H7 (cell line): Measurements from ENCODE around the gene MLXIPL. TPM values are rescaled to one million over a fixed set of nuclear protein-coding genes. Genes with fewer than 3 reads are reported as not detected.
"Not testable (repeated sequence)": the region's sequence is repeated elsewhere in the genome, so short reads cannot be mapped to it uniquely, and the experiment has no call there.

Experiments used
- DNase-seq: peaks from one replicate; pipeline ENCODE4 v3.0.0; 2012
- H3K27me3 ChIP-seq: 2 replicates; pipeline ENCODE4 v1.6.0; 2011; ENCODE audit warnings: mild to moderate bottlenecking, low read length; ENCODE audit not compliant: control insufficient read depth, insufficient read depth
- H3K36me3 ChIP-seq: replicated peaks from 2 replicates; pipeline ENCODE4 v1.5.1; 2011; ENCODE audit warnings: low read length; ENCODE audit not compliant: control insufficient read depth, insufficient read depth
- H3K4me3 ChIP-seq: 2 replicates; pipeline ENCODE4 v1.5.1; 2011; ENCODE audit warnings: low read depth, mild to moderate bottlenecking, control low read depth, low read length, moderate library complexity; ENCODE audit not compliant: insufficient read depth
- total RNA-seq: library from RNA; depleted of rRNA; stranded (reverse); fragments of >200 nt; shearing (Covaris generic); gene quantifications from 2 replicates; pipeline ENCODE4 v1.2.3, GENCODE V29; 2014

Gene MLXIPL
- total RNA-seq, 1 experiment from 2014 or later = 0.73 TPM

DNA sequence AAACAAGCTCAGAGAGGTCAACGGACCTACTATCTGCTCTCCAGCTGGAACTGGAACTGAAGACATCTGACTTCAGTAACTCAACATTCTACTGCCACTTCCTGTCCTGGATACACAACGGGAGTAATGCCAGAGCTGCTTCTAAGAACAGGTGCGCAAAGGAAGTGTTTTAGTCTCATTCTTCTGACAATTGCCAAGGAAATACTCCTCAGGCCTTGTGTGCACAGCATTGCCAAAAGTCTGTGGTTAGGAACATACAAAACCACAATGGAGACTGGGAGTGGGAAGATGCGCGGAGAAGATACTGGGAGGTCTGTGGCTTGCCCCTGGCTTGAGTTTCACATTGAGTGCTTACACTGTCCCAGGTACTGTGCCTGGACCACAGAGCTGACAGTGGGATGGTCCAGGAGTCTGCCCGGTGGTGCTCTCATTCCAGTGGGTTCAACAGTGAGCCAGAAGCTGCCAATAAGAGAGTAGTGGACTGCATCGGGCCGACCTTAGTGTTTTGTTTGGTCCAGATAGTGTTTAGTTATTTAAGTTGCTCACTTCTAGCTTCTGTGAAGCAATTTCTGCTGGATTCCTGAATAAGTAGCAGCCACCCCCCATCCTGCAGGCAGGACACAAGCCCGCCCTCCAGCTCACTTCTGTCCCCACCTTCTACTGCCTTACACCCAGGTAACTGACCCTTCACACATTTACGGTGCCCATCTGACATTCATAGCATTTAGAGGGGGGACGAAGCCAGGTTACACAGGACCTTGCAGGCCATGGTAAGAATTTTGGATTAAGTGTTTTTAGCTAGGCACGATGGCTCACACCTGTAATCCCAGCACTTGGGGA is 56.3 kb downstream of the MLXIPL start:
- Histone ChIP-seq H3K4me3 (no peak overlapping the region), H3K36me3 (peaks cover 20% of the 10 kb centered on the region), H3K27me3 (no peaks in the 10 kb centered on the region)
- no peak for DNase-seq

DNA sequence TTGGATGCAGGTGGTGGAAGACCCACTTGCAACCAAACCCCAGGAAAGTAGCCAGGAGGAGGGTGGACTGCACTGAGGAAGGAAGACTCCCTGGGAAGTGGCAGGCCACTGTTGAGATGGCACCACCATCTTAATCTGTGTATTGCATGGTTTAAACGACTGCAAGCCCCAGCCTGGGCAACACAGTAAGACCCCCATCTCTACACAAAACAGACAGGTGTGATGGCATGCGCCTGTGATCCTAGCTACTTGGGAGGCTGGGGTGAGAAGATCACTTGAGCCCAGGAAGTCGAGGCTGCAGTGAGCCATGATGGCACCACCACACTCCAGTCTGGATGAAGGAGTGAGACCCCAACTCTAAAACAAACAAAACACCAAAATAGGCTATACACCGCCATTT is 57.2 kb downstream of the MLXIPL start:
- Histone ChIP-seq H3K27me3 (no peaks in the 10 kb centered on the region), H3K36me3 (peaks cover 13% of the 10 kb centered on the region), H3K4me3 (no peak overlapping the region)
- DNase-seq = no peak

DNA sequence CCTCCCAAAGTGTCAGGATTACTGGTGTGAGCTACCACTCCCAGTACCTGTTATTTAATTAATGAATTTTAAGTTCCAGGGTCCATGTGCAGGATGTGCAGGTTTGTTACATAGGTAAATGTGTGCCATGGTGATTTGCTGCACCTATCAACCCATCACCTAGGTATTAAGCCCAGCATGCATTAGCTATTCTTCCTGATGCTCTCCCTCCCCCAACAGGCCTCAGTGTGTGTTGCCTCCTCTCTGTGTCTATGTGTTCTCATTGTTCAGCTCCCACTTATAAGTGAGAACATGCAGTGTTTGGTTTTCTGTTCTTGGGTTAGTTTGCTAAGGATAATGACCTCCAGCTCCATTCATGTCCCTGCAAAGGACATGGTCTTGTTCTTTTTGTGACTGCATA is 57.9 kb downstream of the MLXIPL start:
- not testable (repeated sequence) for H3K27me3 ChIP-seq, H3K4me3 ChIP-seq, DNase-seq
- peaks cover 13% of the 10 kb centered on the region for H3K36me3 ChIP-seq

DNA sequence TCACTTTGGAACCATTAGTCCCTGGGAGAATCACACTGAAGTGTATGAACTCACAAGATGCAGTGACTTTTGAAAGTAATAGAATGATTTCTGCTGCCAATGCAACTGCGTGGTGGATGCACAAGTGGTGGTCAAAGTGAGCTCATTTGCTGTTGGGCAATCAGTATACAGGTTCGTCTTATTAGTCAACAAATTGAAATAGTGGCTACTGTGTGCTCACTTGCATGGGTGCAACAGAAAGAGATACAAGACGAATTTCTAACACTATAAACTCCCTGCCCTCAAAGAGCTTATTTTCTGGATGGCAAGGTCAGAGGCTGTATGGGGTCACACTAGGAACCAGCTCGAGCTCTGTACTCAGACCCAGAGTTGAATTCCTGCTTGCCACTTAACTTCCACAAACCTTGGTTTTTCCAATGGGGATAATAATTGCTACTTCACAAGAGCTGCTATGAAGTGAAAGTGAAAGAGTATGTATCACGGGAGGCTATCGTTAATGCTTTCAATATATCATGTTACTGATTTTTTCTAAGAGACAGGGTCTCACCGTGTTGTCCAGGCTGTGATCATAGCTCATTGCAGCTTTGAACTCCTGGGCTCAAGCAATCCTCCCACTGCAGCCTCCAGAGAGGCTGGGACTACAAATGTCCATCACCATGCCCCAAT is 58.5 kb downstream of the MLXIPL start:
- Histone ChIP-seq H3K4me3 (no peak overlapping the region), H3K36me3 (peaks cover 8% of the 10 kb centered on the region), H3K27me3 (no peaks in the 10 kb centered on the region)
- DNase-seq = no peak

DNA sequence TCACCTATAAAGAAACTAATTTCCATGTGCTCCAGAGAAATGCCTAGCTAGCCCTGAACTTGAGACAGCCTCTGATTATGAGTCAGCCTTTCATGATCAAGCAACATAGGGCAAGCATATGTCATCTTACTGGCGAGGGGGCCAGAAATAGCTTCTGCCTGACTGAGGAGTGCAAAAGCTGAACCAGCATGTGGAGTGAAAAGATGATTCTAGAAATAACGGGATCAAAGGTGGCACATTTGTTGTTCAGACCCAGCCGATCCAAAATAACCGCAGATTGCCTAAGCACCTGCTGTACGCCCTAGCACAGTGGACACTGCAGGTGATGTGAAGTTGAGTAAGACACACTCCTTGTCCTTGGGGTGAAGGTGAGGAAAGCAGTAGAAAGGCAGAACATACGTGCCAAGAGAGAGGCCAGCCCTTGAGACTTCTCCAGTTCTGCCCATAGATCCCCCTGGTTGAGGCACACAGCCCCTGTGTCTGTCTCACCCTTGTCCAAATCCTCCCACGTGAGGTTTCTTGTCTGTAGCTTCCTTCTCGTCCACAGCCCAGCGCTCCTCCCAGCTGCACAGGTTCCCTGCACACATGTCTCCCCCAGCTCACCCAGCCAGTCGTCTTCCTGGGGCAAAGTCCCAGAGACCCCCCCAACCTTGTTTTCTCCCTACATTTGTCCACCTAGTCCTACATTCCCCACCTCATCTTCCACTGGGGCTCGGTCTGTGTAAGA is 64.0 kb downstream of the MLXIPL start:
- Histone ChIP-seq H3K27me3 (peaks cover 6% of the 10 kb centered on the region), H3K4me3 (no peak overlapping the region), H3K36me3 (no peaks in the 10 kb centered on the region)
- DNase-seq = no peak

DNA sequence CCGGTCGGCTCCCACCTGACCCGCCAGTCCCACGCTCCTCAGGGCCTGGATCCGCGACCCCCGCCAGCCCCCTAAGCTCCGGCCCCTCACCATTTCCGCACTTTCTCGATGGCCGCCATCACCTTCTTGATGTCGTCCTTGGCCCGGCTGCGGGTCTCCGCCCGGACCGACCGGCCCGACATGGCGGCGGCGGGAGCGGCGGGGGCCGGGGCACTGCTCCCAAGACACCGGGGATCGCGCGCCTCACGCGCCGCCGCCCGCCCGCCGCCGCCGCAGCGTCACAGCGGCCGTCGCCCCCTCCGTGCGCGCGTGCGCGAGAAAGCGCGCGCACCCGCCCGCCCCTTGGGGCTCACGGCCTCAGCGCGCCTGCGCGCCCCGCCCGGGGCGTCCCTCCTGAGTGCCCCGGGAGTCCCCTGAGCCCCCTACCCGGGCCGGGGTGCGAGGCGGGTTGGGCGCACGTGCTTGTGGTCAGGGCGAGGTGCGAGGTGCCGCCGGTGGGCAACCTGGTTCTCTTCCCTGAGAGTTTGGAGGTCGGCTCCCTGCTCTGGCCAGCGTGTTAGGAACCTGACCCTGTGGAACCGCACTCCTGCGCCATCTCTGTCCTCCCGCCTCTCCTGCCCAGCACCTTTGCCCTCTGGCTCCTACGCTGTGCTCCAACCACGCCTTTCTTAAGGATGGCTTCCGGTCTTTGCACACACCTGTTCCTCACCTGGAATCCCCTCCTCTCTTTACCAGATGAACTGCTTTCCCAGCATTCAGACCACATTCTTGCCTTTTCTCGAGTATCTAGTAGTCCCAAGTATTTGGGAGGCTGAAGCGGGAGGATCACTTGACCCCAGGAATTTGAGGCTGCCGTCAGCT is 66.7 kb downstream of the MLXIPL start, which contains the start of gene BCL7B:
Gene BCL7B (minus strand): TSS at position 294 of the 861 bp plus-strand sequence. CDS start 112 bp downstream, at position 182.
- peak; percentile 99 for DNase-seq
- peaks cover 6% of the 10 kb centered on the region for H3K27me3 ChIP-seq
- peak within 1 kb of the TSS; percentile 80 for H3K4me3 ChIP-seq
- no peaks in the 10 kb centered on the region; the same call in 1 of the 2 replicates for H3K36me3 ChIP-seq

DNA sequence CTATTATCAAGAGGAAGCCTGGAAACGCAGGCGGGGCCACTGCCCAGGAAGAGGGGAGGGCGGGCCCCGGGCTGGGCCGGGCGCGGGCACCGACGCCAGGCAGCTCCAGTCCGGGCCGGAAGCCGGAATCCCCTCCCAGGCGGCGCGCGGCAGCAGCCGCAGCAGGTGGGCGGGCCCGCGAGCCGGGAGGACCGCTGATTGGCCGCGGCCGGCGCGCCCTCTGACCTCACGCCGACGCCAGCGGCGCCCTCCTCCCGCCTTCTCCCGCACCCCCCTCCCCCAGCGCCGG is 67.3 kb downstream of the MLXIPL start:
- H3K36me3 ChIP-seq = no peaks in the 10 kb centered on the region; the same call in 1 of the 2 replicates
- peak overlapping the region; percentile 80 for H3K4me3 ChIP-seq
- H3K27me3 ChIP-seq = peaks cover 6% of the 10 kb centered on the region
- DNase-seq = peak; percentile 99

DNA sequence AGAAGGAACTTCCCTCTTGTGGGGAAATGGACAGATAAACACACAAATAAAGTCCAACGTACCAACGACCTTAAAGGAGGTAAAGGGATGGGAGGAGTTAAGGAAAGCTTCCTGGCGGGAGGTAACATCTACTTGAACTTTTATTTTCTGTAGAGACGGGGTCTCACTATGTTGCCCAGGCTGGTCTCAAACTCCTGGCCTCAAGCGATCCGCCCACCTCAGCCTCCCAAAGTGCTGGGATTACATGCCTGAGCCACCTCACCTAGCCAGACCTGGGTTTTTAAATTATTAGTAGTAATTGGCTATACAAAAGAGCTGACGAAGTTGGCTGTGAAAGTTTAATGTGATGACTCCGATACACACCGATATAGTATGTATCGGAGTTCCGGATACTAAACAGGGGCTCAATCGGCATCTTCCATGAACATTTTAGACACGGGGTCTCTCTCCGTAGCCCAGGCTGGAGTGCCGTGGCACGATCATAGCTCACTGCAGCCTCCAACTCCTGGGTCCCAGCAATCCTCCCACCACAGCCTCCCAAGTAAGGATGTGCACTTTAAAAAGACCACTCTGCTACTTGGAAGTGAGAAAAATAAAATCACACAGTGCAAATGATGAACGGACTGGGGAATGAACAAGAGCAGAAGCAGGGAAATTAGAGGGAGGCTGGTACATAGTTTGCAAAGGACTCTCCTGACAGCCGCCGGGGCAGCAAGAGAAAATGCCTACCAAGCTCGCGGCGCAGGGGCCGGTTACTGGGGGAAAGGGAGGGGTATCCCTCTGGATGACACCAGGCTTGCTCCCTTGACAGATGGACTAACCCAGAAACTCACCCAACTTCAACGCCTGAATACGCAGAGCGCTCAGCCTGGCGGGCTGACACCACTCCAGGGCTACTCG is 67.9 kb downstream of the MLXIPL start:
- Histone ChIP-seq H3K27me3 (peaks cover 6% of the 10 kb centered on the region), H3K36me3 (no peaks in the 10 kb centered on the region; the same call in 1 of the 2 replicates), H3K4me3 (peak overlapping the region; percentile 80)
- no peak for DNase-seq

DNA sequence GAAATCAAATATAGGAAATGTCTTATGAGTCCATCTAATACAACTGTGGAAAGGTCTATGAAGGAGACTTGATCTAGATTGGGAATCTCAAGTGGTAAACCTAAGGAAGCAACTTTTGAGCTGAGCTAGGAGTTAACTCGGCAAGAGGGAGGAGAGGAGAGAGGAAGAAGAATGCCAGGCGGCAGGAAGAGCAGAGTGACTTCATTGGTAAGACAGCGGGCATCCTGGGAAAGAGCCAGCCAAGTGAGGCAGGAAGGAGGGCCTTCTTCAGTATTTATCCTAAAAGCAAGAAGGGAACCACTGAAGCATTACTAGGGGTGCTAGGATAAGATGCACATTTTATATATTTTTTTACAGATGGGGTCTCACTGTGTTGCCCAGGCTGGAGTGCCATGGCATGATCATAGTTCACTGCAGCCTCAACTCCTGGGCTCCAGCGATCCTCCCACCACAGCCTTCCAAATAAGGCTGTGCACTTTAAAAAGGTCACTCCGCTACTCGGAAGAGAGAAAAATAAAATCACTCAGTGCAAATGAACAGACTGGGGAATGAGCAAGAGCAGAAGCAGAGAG is 68.8 kb downstream of the MLXIPL start:
- DNase-seq = no peak
- peaks cover 3% of the 10 kb centered on the region for H3K36me3 ChIP-seq
- H3K4me3 ChIP-seq = no peak overlapping the region
- peaks cover 6% of the 10 kb centered on the region for H3K27me3 ChIP-seq

DNA sequence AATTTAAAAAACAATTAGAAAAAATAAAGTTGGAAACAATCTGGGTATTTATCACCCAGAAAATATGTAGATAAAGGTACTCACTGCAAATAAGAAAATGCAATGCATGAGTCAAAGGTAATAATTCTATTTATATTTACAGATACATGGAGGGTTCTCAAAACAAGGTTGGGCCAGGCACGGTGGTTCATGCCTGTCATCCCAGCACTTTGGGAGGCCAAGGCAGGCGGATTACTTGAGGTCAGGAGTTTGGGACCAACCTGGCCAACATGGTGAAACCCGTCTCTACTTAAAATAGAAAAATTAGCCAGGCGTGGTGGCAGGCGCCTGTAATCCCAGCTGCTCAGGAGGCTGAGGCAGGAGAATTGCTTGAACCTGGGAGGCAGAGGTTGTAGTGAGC is 74.2 kb downstream of the MLXIPL start:
- H3K36me3 ChIP-seq, H3K4me3 ChIP-seq, H3K27me3 ChIP-seq, DNase-seq: not testable (repeated sequence)

DNA sequence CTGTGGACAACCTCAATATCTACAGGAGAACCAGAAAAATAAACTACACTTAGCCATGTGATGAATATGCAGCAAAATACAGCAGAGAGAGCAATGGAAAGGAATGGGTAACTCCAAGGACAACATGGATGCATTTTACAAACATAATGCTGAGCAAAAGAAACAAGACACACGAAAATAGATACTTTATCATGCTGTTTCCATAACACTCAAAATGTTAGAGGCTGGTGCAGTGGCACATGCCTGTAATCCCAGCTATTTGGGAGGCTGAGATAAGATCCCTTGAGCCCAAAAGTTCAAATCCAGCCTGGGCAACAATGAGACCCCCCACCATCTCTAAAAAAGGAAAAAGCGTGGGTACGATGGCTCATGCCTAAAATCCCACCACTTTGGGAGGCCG is 75.1 kb downstream of the MLXIPL start:
- Histone ChIP-seq H3K27me3 (no peaks in the 10 kb centered on the region), H3K36me3 (peaks cover 4% of the 10 kb centered on the region), H3K4me3 (no peak overlapping the region)
- DNase-seq = no peak

DNA sequence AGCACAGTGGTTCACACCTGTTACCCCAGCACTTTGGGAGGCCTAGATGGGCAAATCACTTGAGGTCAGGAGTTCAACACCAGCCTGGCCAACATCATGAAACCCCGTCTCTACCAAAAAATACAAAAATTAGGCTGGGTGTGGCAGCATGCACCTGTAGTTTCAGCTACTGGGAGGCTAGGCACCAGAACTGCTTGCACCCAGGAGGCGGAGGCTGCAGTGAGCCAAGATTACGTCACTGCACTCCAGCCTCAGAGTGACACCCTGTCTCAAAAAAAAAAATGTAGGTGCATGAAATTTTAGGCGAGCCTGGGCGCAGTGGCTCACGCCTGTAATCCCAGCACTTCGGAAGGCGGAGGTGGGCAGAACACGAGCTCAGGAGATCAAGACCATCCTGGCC is 76.5 kb downstream of the MLXIPL start:
- Histone ChIP-seq H3K27me3 (no peaks in the 10 kb centered on the region), H3K36me3 (peaks cover 6% of the 10 kb centered on the region), H3K4me3 (no peak overlapping the region)
- no peak for DNase-seq

DNA sequence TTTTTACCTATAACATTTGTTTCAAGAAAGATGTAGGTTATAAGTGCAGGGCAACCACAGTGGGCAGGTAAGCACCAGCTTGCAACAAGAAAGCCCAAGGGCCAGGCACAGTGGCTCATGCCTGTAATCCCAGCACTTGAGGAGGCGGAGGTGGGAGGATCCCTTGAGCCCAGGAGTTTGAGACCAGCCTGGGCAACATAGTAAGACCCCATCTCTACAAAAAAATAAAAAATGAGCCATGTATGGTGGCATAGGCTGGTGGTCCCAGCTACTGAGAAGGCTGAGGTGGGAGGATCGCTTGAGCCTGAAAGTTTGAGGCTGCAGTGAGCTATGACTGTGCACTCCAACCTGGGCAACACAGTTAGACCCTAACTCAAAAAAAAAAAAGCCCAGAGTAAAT is 79.6 kb downstream of the MLXIPL start:
- Histone ChIP-seq H3K36me3 (peaks cover 7% of the 10 kb centered on the region), H3K27me3 (no peaks in the 10 kb centered on the region), H3K4me3 (no peak overlapping the region)
- DNase-seq = no peak
